OCI-M2 (cell line): Measurements from ENCODE around the gene CFAP410.
"Not testable (repeated sequence)": the region's sequence is repeated elsewhere in the genome, so short reads cannot be mapped to it uniquely, and the experiment has no call there.

Source experiments
- DNase-seq: peaks from one replicate; lab custom pipeline; 2025; ENCODE audit not compliant: unreplicated experiment; lab: John Stamatoyannopoulos, UW

CFAP410 gene

DNA sequence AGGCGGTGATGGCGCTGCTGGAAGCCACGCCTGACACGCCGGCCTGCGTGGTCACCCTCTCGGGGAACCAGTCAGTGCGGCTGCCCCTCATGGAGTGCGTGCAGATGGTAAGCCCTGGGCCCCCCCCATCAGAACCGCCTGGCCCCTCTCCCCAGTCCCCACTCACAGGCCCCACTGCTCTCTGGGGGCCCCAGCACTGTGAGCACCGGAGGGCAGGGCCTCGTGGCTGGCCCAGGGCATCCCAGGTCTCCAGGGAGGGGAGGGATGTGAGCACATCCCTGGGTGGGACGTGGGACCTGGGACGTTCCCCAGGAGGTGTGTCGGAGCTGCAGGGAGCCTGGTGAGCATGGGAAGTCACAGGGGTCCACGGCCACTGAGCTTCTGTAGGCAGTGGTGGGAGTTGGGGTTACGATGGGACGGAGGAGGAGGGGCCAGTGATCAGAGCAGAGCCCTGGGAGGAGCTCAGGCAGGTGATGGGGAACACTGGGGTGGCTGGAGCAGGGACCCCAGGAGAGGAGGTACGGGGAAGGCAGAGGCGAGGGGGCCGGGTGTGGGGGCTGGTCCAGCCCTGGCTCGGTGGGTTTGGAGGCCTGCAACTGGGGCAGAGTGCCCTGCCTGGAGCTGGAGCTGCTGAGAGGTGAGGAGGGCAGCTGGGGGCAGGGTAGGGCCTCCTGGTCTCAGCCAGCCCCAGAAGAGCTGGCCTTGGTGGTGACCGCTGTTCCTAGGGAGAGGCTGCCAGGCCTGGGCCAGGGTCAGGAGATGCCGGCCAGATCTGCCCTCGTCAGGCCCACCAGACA, 20.5 kb downstream of the CFAP410 start:
- DNase-seq = no peak

DNA sequence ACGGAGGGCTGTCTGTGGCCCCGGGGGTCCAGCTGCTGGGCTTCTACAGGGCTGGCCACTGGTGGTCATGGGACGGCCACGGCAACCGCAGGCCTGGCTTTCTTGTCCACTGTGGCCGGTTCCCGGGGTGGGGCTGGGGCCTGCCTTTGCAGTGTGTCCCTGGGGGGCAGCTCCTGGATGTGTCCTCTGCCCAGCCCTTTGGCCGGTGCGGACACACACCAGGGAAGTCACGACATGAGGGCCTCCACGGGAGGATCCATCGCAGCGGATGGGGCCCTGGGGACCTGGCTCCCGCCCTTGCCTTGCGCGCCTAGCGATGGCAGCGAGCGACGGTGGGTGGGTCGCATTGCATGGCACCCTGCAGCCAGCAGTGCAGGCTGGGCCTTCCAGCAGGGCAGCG, 21.3 kb downstream of the CFAP410 start:
- no peak for DNase-seq

DNA sequence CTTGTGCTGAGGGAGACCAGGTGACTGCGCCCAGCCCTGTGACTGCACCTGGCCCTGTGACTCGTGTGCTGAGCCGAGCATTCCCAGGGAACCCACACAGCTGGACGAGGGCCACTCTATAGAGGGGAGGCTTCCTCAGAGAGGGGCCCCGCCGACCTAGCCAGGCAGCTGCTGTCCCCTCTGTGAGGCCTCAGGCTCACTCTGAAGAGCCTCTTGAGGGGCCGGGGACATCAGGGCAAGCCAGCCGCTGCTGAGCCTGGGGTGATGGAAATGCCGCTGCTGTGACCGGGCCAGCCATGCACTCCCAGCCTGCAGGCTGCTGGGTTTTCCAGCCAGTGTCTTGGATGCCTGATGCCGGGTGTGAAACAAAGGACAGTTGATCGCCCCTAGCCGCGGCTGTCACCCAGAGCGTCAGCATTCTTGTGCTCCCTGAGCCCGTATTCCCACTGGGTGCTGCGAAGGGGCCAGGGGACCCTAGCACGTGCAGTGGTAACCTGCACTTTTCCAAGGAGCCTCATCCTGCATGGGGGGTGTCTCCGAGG, 21.9 kb downstream of the CFAP410 start:
- DNase-seq = no peak

DNA sequence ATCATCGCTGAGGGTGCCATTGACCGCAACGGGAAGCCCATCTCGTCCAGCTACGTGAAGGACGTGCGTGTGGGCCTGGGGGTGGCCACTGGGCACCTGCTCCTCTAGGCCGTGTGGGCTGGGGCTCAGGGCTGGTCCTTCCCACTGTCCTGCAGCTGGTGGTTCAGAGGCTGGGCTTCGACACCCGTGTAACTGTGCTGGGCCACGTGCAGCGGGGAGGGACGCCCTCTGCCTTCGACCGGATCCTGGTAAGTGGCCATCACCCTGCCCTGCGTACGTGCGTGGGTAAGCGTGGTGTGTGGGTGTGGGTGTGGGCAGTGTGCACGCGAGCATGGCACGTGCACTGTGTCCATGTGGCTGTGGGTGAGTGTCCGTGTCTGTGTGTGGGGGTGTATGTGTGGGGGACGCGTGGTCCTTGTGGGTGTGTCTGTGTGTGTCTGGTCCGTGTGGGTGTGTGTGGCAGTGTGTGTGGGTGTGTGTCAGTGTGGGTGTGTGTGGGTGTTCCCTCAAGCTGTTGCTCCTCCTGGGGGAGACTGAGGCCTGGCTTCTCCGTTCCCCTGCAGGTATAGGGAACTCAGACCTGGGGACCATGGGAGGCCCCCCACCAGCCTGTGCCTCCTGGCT, 22.8 kb downstream of the CFAP410 start:
- DNase-seq = no peak

DNA sequence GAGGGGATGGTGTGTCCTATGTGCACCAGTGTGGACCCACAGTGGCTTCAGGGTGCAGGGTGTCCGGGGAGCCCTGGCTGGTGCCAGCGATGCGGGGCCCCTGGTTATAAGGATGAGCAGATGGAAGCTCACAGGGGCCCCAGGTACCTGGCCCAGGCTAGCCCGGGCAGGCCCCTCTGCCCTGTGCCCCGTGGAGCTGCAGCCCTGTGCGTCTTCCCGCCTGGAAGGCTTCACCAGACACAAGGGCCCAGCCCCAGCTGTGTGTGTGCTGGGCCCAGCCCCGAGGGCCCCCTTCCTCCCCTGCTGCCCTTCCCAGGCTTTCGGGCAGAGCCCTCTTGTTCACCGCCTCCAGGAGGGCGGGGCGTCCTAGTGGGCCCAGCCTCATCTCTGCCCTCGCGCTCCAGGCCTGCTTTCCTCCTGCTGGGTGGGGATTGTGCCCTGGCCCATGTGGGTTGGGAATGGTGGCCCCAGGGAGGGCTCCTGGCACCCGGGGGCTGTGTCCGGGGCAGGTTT, 23.4 kb downstream of the CFAP410 start:
- no peak for DNase-seq

DNA sequence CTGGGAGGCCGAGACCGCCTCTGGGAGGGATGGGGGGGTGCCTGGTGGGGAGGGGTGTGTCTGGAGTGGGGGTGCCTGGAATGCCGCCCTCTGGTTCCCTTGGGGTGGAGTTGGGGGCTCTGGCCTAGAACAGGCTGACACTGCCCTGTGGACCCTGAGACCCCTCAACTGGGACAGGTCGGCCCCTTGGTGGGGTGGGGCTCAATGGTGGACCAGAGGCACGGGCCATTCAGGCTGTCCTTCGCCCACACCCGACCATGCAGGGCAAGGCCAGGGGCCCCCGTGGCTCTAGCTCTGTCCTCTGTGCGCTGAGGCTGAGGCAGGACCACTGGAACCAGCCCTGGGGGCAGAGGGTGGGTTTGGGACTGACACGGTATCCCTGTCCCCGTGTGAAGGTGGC, 24.6 kb downstream of the CFAP410 start:
- no peak for DNase-seq

DNA sequence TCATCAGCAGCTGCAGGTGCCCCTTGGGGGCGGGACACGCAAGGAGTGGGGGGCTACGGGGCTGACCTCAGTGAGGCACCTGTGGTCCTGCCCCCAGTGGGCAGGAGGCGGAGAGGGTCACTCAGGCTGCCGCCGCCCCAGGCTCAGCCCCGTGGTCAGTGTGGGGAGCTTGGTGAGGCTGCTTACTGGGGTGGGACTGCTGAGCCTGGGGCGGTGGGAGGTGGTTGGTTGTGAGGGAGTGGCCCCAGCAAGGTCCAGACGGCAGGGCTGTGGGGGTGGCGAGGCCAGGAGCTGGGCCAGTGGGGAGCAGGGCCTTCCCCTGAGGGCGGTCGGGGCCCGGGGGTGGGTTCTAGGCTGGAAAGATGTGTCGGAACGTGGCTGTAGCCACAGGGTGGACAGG, 25.1 kb downstream of the CFAP410 start:
- no peak for DNase-seq

DNA sequence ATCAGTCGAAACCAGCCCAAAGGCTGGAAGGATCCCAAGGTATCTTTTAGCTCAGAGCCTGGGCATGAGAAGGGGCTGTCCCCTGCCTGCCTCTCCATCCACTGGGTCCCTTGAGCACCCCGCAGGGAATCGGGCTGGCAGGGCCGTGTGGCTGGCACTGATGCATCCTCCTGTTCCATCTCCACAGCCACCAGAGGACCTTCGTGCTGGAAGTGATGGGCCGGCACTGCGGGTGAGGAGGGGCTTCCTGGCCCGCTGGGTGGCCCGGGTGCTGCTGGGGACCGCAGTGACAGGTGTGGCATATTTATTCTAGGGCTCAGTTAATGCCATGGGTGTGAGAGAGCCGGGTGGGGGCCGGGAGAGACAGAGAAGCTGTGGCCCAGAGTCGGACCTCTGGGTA, 25.7 kb downstream of the CFAP410 start:
- no peak for DNase-seq

DNA sequence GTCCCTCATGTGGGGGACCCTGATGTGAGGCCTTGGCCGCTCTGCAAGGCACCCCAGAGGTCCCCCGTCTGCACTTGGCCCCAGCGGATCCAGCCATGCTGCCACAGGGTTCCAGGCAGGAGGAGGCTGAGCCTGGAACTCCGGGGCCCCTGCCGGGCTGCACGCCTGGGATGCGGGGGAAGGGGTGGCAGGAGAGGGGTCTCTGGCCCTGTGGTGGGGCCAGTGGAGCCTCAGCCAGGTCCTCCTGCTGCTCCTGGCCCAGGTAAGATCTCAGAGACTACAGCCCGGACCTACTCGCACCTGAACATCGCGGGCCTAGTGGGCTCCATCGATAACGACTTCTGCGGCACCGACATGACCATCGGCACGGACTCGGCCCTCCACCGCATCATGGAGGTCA, 26.5 kb downstream of the CFAP410 start:
- no peak for DNase-seq

DNA sequence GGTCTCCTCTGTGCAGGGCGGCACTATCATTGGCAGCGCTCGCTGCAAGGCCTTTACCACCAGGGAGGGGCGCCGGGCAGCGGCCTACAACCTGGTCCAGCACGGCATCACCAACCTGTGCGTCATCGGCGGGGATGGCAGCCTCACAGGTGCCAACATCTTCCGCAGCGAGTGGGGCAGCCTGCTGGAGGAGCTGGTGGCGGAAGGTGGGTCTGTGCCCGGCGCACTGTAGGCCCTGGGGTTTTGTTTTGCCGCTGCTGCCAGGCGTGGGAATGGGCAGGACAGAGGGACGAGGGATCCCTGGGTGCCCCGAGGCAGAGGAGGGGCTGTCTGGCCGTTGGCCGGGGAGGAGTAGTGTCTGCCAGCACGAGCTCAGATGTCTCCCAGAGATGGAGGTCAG, 27.1 kb downstream of the CFAP410 start:
- DNase-seq = no peak

DNA sequence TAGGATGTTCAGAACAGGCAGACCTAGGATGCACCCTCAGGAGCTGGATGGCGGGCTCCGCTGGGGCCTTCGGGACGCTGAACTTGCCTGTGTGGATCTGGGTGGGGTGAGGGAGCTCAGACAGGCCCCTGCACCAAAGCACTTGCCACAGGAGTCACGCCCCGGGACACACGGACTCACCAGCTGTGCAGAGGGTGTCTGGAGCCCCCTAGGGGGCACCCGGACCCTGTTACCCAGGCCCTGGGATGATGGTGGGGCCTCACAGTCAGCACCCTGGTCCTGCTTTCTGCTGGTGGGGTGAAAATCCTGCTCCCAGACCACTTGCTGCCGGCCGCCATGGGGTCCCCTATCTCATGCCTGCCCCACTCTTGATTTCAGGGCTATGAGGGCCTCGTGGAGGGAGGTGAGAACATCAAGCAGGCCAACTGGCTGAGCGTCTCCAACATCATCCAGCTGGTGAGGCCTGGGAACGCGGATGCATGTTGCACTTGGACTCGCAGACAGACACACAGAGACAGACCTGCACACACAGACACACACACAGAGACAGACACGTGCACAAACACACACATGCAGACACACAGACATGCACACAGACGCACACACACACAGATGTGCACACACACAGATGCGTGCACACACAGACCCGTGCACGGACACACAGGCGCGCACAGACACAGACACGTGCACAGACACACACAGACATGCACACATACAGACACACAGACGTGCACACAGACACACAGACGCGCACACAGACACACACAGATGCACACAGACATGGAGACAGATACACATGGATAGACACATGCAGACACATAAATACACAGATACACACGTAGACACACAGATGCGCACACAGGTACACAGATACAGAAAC, 28.3 kb downstream of the CFAP410 start:
- no peak for DNase-seq

DNA sequence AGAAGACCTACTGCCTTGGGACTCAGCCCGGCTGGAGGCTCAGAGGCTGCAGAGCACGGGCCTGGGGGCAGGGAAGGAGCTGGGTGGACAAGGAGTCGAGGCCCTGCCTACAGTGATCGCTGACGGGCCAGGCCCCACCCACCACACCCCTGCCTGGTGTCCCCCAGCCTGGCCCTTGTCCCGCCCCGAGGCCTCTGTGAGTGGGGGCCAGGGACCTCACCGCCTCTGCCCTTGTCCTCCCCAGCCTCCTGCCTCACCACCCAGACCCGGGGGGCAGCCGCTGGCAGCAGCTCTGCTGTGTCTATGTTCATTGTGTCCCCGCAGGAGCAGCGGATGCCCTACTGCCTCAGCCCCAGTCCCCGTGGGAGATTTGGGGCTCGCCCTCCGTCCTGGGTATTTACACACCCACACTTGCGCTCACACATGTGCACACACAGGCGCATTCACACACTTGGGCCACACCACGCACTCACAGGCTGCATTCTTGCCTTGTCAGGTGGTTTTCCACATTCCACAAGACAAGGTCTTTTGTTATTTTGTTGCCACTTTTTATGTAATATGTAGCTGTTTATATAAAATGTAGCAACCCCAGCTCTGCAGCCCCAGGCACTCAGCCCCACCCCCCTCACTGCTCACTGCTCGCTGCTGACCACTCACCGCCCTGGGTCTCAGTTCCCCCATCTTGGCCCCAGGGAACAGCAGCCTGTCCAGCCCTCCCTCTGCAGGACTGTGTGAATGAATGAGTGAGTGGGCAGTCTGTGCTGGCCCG, 32.1 kb downstream of the CFAP410 start:
- no peak for DNase-seq

DNA sequence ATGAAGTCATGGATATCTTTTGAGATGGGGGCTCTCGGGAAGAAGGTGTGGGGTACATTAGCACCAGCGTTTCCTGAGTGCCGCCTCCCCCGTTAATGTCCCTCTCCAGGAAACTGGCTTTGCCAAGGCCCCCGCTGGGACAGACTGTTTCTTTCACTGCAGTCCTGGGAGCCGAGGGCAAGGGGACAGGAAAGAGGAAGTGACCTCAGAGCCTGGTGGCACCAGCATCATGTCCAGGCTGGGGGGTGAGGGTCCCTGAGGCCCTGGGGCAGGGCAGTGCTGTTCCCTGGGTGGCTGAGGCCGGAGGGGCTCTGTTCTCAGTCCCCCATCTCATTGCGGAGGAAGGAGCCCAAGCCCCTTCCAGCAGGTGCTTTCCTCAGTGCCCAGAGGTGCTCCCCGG, 33.5 kb downstream of the CFAP410 start:
- DNase-seq = no peak

DNA sequence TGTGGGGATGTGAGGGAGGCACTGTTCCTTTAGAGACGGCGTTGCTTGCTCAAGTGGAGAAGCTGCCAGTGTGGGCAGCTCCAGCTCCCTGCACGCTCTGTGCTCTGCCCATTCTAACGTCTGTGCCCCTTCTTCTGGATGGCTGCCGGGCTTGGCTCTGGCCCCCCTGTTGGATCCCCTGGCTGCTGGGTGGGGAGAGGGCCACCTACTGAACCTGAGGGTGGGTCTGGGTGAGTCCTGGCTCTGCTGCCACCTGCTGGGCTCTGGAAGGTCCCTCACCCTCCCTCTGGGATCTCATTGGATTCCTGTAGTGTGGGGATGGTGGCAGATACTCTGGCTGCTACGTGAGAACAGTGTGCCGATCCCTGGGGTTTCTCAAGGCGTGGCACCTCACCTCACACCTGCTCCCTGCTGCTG, 34.3 kb downstream of the CFAP410 start:
- peak; percentile 63 for DNase-seq

DNA sequence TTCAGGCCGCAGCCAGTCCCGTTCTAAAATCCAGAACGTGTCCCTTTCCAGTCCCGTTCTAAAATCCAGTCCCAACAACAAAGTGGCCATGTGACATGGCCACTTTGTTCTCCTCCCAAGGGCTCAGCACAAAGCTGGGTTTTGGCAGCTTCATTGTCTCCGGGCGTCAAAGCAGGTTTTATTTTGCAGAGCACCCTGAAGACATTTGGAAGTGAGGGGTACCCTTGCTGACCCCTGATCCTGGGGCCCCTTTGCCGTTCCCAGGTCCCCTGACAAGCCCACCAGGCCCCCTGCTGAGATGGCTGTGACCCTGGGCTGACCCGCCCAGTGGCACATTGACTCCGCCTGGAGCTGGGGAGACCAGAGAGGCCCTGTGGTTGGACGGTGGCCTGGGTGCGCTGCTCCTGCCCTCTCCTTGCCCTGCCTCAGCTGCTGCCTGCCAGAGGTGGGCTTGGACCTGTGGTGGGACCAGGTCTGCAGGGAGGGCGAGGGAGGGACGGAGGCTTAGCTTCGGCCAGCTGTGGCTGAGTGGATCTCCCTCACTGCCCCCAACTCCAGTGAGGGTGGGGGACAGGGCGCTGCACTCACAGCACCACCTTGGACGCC, 35.1 kb downstream of the CFAP410 start:
- DNase-seq = no peak

DNA sequence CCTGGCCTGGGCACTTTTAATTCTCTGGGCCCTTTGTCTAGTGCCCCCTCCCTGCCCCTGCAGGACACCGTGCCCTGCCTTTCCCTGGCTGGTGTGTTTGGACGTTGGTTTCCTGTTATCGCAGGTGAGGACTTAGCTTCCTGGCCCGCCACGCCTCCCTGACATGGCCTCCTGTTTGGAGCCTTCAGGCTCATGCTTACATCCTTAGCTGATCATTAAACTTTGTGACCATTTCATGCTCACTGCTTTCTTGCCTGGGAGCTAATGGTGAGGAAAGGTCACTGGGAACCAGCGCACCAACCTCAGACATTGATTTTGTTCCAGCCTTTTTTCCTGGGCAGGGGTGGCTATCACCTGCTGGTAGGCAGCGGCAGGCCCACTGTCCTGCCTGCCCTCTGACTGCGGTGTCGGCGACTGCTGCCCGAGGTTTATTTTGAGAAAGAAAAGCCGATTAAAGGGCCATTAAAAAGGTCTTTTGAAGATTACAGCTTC, 35.7 kb downstream of the CFAP410 start:
- no peak for DNase-seq

DNA sequence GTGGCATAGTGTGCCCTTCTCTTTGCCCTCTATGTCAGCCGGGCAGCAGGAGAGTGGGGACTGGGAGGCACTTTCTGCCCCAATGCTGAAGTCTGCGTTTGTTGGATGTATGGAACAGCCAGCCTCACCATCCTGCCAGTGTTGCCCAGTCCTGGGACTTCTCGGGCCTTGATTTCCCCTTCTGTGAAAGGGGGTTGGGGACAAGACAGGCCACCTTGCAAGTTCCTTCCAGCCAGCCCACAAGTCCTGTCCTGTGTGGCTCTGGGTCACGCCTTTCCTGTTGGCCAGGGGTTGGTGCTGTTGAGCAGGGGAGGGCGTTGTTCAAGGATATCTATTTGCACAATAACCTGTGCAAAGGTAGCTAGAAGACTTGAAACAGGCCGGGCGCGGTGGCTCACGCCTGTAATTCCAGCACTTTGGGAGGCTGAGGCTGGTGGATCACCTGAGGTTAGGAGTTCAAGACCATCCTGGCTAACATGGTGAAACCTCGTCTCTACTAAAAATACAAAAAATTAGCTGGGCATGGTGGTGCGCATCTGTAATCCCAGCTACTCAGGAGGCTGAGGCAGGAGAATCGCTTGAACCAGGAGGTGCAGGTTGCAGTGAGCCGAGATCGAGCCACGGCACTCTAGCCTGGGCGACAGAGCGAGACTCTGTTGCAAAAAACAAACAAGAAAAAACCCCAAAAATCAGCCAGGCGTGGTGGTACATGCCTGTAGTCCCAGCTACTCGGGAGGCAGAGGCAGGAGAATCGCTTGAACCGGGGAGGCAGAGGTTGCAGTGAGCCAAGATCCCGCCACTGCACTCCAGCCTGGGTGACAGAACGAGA, 36.4 kb downstream of the CFAP410 start:
- not testable (repeated sequence) for DNase-seq

DNA sequence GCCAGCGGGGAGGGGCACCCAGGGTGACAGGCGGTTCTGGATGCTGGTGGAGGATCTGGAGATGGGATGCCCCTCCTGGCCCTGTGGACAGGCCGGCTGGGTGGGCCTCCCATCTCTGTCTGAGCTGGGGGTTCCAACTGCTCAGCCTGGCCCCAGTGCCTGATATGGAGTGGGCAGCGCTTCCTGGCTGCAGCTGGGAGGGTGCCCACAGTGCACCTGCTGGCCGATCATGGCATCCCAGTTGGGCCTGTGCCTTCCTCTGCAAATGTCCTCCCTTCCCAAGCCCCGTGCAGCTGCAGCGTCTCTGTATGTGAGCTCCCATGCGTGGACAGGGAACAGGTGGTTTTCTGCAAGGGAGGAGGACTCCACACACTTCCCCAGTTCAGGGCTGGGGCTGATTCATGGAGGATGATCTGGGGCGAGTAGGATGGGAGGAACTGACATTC, 37.2 kb downstream of the CFAP410 start:
- no peak for DNase-seq

DNA sequence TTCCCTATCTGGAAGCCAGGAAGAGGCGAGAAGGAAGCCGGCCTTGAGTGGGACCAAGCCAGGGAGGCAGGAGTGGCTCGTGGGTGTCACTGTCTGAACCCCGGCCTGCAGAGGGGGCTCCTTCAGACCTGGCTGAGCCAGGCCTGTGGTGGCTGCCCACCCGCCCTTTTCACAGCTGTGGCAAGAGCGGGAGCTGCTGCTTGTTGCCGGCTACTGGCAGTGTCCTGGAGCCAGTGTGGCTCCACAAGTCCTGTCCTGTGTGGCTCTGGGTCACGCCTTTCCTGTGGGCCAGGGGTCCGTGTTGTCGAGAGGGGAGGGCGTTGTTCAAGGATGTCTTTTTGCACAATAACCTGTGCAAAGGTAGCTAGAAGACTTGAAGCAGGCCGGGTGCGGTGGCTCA, 38.0 kb downstream of the CFAP410 start:
- DNase-seq = no peak
